HG03342 (cell line): ENCODE results near the gene INO80.
"Not testable (repeated sequence)": the region's sequence is repeated elsewhere in the genome, so short reads cannot be mapped to it uniquely, and the experiment has no call there.

Experiments used
- ATAC-seq: cut with Tn5 transposase; IDR thresholded peaks from one replicate; pipeline ENCODE4 v1.9.1; 2021; ENCODE audit warnings: mild to moderate bottlenecking, moderate library complexity; ENCODE audit not compliant: unreplicated experiment

The INO80 gene

GRCh38 chr15:40964634-40965033, 151.4 kb downstream of the INO80 start:
- no peak for ATAC-seq

DNA sequence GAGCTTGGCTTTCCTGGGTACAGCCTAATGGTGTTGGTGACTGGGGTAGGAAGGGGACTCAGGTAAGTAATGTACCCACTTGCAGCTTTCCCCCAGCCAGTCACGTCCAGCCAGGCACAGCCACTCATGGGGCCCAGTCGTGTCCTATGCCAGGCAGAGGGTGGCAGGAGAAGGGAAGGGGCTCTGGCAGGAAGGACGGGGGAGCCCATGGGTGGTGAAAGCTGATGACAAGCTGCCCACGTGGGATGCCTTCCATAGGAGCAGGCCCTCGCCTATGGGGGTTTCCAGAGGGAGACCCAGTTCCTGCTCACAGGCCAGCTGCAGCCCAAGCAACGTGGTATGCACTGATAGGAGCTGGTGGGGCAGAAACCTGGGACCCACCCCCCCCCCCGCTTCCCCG, 152.1 kb downstream of the INO80 start:
- ATAC-seq: no peak

DNA sequence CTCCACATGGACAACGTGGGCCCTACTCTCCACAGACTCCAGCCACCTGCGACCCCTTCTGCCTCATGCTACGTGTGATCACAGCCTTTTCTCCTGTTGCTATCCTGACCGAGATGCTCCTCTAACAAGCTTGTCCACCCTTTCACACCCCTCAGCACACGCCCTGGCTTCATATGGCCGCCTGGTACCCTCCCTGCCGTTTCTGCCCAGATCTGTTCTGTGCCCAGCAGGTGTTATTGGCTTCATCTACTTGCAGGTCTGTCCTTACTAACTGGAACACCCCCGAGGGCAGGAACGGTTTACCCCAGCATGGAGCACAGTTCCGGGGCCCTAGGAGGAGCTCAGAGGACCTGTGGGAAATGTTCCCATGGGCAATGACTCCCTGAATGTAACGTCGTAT, 152.9 kb downstream of the INO80 start:
- ATAC-seq: no peak

DNA sequence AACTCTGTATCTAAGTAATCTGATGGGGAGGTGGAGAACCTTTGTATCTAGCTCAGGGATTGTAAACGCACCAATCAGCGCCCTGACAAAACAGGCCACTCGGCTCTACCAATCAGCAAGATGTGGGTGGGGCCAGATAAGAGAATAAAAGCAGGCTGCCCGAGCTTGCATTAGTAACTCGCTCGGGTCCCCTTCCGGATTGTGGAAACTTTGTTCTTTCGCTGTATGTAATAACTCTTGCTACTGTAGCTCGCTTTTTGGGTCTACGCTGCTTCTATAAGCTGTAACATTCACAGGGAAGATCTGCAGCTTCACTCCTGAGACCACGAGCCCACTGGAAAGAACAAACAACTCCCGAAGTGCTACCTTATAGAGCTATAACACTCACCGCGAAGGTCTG, 153.8 kb downstream of the INO80 start:
- ATAC-seq: not testable (repeated sequence)

- ATAC-seq: not testable (repeated sequence)
Measured at GRCh38 chr15:40961740-40962139, 154.3 kb downstream of the INO80 start.

DNA sequence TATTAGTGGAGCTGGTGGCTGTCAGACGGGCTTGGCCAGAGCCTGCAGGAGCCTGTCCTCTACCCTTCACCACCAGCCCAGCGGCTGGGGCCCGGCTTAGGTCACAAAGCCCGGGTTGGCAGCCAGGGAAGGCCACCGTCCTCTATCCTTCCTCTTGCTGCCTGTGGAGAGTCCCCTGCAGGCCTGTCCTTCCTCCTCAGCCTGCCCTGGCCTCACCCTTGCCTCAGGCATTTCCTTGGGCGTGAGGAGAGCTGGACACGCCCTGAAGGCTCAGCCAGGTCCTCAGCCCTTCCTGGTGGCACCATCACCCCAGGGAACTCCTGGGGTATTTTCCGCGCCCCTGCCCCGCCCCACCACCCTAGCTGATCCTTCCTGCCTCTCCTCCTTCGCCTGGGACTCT, 155.2 kb downstream of the INO80 start:
- ATAC-seq: no peak

DNA sequence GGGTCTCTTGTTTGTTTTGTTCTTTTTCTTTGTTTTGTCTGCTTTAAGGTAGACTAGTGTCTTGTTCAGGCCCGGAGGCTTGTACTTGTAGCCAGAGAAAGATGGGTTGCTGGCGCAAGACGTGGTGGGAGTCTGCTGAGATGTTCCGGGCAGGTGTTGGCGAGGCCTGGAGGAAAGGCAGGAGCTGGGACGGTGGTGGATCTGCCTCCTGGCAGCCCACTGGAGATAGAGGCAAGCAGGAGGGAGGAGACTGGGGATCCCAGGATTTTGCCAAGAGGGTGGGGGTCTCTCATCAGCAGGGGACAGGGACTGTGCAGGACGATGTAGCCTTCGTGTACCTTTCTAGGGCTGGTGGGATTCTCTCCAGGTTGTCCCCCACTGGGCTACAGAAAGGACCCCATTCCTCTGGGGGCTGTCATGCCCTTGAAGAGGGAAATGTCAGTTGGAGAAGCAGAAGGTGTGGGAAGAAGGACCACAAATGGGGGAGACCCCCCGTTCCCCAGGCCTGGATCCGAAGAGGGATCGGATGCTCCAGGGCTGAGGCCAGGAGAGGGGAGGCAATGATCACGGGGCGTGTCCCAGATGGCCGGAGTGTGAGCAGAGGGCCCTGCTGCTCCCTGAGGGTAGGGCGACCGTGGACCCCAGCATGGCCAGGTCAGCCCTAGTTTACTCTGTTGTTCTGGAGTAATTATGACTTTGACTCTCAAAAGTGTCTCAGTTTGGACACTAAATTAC, 155.8 kb downstream of the INO80 start:
- ATAC-seq: no peak

DNA sequence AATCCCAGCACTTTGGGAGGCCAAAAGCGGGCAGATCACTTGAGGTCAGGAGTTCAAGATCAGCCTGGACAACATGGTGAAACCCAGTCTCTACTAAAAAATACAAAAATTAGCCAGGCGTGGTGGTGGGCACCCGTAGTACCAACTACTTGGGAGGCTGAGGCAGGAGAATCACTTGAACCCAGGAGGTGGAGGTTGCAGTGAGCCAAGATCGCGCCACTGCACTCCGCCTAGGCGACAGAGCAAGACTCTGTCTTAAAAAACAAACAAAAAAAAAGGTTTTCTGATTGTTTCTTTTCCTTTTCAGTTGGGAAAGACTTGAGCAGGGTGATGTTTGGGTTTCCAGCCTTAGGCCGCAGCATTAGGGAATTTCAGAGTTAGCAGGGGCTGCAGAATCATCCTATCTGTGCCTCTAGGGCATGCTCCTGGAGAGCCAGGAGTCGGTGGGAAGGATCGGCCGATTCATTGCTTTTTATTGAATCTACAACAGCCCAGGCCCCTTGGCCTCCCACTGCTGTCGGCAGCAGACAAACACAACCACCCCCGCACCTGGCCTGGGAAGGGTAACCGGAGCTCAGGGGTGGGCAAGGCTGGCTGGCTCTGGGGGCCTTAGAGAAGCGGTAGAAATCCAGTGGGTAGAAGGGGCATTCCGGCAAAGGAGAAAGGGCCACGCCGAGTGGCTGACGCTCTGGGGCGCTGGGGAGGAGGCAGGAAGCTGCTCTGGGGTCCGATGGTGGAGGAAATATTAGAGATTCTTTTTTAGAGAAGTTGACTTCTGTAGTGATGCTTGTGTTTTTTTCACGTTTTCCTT, 156.5 kb downstream of the INO80 start:
- ATAC-seq: no peak

DNA sequence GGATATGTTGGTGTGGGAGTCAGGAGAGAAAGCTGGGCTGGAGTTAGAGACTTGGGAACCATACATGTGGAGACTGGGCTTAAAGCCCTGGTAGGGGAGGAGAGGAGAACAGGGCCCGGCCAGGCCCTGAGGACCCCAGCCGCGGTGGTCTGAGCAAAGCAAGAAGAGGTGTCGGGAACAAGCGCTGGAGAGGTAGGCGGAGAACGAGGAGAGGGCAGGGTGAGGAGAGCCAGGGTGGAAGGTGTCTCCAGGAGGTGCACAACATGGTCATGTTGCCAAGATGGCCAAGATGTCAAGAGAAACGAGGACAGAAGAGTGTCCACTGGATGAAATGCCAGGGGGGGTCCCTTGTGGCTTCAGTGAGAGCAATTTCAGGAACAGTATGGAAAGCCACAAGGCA, 157.4 kb downstream of the INO80 start:
- ATAC-seq: no peak

- no peak for ATAC-seq
Measured at GRCh38 chr15:40958146-40958545, 157.9 kb downstream of the INO80 start.

- ATAC-seq: no peak
Measured at GRCh38 chr15:40957581-40958051, 158.5 kb downstream of the INO80 start.

GRCh38 chr15:40957041-40957555, 159.0 kb downstream of the INO80 start:
- ATAC-seq: no peak

- ATAC-seq: no peak
Measured at GRCh38 chr15:40956541-40956982, 159.5 kb downstream of the INO80 start.

GRCh38 chr15:40955930-40956540, 160.0 kb downstream of the INO80 start:
- no peak for ATAC-seq

DNA sequence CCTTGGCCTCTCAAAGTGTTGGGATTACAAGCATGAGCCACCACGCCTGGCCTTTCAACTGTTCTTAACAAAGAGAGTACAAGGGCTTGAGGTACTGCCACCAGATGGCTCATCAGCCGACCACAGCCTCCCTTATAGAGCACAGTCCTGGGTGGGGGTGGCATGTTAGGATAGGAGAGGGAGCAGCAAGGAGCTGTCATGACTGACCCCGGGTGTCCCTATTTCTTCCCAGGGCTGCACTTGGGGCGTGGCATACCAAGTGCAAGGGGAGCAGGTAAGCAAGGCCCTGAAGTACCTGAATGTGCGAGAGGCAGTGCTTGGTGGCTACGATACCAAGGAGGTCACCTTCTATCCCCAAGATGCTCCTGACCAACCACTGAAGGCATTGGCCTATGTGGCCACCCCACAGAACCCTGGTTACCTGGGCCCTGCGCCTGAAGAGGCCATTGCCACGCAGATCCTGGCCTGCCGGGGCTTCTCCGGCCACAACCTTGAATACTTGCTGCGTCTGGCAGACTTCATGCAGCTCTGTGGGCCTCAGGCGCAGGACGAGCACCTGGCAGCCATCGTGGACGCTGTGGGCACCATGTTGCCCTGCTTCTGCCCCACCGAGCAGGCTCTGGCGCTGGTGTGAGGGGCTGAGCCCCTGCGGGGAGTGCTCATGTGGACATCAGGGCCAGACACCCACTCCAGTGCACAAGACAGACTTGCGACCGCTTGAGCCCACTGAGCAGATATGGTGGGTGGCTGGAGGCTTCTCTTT, 160.8 kb downstream of the INO80 start:
- ATAC-seq: no peak

DNA sequence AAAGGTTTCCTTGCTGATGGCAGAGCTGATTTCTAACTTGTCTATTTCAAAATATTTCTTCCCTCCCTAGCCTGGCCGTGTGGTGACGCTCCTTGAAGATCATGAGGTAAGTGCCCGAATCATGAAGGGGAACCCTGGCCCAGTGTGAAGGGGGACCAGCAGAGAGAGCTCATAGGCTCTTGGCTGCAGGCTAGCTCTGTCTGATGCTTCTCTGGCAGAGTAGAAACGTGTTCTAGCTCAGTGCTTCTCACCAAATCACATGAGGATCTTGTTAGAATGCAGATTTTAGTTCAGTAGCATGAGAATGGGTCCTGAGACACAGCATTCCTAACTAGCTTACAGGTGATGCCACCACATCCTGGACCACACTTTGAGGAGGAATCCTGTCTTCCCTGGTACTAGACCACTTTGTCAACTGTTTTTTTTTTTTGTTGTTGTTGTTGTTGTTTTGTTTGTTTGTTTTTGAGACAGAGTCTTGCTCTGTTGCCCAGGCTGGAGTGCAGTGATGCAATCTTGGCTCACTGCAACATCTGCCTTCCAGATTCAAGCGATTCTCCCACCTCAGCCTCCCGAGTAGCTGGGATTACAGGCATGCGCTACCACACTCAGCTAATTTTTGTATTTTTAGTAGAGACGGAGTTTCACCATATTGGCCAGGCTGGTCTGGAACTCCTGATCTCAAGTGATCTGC, 161.8 kb downstream of the INO80 start:
- ATAC-seq: not testable (repeated sequence)

DNA sequence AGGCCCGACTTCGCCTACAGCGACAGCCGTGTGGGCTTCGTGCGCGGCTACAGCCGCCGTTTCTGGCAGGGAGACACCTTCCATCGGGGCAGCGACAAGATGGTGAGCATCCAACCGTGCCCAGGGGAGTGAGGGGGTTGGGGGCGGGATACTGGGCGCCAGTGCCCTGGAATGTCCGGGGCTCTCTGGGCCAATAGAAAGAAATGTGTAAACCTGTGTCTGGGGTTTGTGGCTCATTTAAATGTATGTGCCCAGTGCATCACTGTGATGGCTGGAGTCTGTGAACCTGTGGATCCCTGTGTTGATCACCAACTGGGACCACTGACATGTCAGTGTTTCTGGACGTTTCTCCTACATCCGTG, 162.4 kb downstream of the INO80 start:
- ATAC-seq: no peak

DNA sequence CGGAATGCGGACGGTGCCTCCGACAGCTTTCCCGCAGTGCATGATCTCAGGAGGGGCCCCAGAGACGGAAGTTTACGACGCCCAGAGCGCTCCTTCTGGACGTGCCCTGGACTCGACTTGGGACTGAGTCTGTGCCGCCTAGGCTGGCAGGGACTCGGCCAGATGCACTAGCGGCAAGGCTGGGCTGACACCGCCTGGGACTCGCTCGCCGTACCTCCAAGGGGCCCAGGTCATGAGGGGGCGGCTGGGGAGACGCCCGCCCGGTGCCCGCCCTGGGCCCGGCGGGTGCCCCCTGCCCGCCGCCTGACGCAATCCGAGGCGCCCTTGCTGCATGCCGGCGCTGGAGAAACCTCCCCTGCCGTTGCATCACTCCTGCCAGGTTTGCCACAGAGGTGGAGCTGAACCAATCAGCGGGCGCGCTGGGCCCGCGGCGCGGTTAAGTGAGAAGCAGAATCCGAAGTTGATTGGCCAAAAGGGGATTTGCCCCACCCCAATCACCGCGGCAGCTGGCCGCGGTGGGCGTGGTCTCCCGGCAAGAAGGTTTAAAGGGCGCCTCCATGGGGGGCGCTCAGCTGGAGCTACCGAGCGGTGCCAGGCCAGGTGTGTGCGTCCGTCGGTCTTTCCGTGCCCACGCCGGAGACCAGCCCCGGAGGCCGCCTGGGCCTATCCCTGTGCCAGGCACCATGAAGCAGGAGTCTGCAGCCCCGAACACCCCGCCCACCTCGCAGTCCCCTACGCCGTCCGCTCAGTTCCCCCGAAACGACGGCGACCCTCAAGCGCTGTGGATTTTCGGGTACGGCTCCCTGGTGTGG, 163.0 kb downstream of the INO80 start, which contains the start of gene CHAC1:
CHAC1 (plus strand) TSS at position 571 of the 812 bp plus-strand sequence; CDS start at position 684, 113 bp downstream.
- peak; percentile 90 for ATAC-seq

DNA sequence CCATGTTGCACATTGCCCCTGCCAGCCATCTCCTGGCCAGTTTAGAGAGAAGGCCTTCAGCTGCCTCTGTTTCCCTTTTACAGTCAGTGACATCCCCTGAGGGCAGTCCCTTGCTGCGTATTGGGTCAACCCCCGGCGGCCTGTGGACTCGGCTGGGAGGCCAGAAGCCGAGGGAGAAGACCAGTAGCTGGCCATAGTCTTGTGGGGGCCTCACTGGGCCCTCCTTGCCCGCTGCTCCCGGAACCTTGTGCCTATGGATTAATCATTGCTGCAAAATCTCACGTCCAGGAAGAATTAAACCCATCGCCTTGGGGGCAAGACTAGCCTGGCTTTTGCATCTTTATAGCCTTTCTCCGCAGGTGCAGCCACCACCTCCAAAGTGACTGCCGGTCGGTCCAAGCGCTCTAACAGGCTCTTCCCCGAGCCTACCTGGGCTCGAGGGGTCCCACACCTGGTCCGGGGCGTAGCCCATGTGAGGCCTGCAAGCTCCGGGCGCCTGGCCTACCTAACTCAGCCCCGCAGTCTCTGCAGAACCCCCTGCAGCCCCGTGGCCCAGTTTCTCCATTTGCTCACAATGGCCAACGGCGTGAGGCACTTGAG, 163.7 kb downstream of the INO80 start:
- no peak for ATAC-seq
